ENCODE measurements around the gene FBXW11. TPM values are rescaled to one million over a fixed set of nuclear protein-coding genes. Genes with fewer than 3 reads are reported as not detected.

Gene FBXW11
- polyA plus RNA-seq, 1 donor from 2014 or later: 103 TPM

GRCh38 chr5:171970826-171971225, 35.6 kb downstream of the FBXW11 start (continued):
- no peak for TF ChIP-seq EZH2 (IDR thresholded peaks at IDR 0.05; ENCODE audit: borderline replicate concordance, insufficient read depth, low read length, poor library complexity, severe bottlenecking)

GRCh38 chr5:171969288-171969880, 37.1 kb downstream of the FBXW11 start:
- no peaks in the 10 kb centered on the region for H3K9me2 ChIP-seq (ENCODE audit: insufficient read depth, low read length)
- H3K27me3 ChIP-seq (ENCODE audit: insufficient read depth, low read depth, low read length): no peaks in the 10 kb centered on the region
- H3K9me3 ChIP-seq (ENCODE audit: low read length): no peaks in the 10 kb centered on the region
- peaks cover 3% of the 10 kb centered on the region for H4K20me1 ChIP-seq (ENCODE audit: insufficient read depth)
- H3K4me3 ChIP-seq (ENCODE audit: low read length): no peak overlapping the region
- TF ChIP-seq POLR2AphosphoS5 (IDR thresholded peaks at IDR 0.05) (no peak), EP300 (conservative IDR thresholded peaks at IDR 0.05; ENCODE audit: poor library complexity, severe bottlenecking) (no peak), MXI1 (conservative IDR thresholded peaks at IDR 0.05; ENCODE audit: poor library complexity, severe bottlenecking) (no peak), RAD21 (conservative IDR thresholded peaks at IDR 0.05) (no peak), EZH2 (IDR thresholded peaks at IDR 0.05; ENCODE audit: borderline replicate concordance, insufficient read depth, low read length, poor library complexity, severe bottlenecking) (no peak), TAF1 (IDR thresholded peaks at IDR 0.05; ENCODE audit: low read depth) (no peak), SMC3 (conservative IDR thresholded peaks at IDR 0.05; ENCODE audit: poor library complexity) (no peak), CTCF (IDR thresholded peaks at IDR 0.05; ENCODE audit: poor library complexity, severe bottlenecking) (no peak), REST (IDR thresholded peaks at IDR 0.05; ENCODE audit: borderline replicate concordance) (no peak)
- no peak overlapping the region for H3K4me2 ChIP-seq (ENCODE audit: low read length)
- no peak overlapping the region for H3K27ac ChIP-seq (ENCODE audit: low read length)
- H3K79me2 ChIP-seq (replicated peaks; ENCODE audit: insufficient read depth, low read length): peaks cover 42% of the 10 kb centered on the region
- H3F3A ChIP-seq (ENCODE audit: insufficient read depth, low read length, poor library complexity, severe bottlenecking): no peaks in the 10 kb centered on the region
- H2AFZ ChIP-seq (ENCODE audit: low read depth, low read length): no peak overlapping the region
- no peak overlapping the region for H3K9ac ChIP-seq (ENCODE audit: low read length)
- no peaks in the 10 kb centered on the region for H3K36me3 ChIP-seq (ENCODE audit: insufficient read depth, low read length)

- TF ChIP-seq EP300 (conservative IDR thresholded peaks at IDR 0.05; ENCODE audit: poor library complexity, severe bottlenecking) (no peak), TAF1 (IDR thresholded peaks at IDR 0.05; ENCODE audit: low read depth) (no peak), MXI1 (conservative IDR thresholded peaks at IDR 0.05; ENCODE audit: poor library complexity, severe bottlenecking) (no peak), CTCF (IDR thresholded peaks at IDR 0.05; ENCODE audit: poor library complexity, severe bottlenecking) (no peak), SMC3 (conservative IDR thresholded peaks at IDR 0.05; ENCODE audit: poor library complexity) (no peak), EZH2 (IDR thresholded peaks at IDR 0.05; ENCODE audit: borderline replicate concordance, insufficient read depth, low read length, poor library complexity, severe bottlenecking) (no peak), REST (IDR thresholded peaks at IDR 0.05; ENCODE audit: borderline replicate concordance) (no peak), RAD21 (conservative IDR thresholded peaks at IDR 0.05) (no peak), POLR2AphosphoS5 (IDR thresholded peaks at IDR 0.05) (no peak)
- Histone ChIP-seq H3K79me2 (replicated peaks; ENCODE audit: insufficient read depth, low read length) (peaks cover 40% of the 10 kb centered on the region), H3K27me3 (ENCODE audit: insufficient read depth, low read depth, low read length) (no peaks in the 10 kb centered on the region), H4K20me1 (ENCODE audit: insufficient read depth) (peaks cover 3% of the 10 kb centered on the region), H2AFZ (ENCODE audit: low read depth, low read length) (no peak overlapping the region), H3K4me2 (ENCODE audit: low read length) (no peak overlapping the region), H3K36me3 (ENCODE audit: insufficient read depth, low read length) (no peaks in the 10 kb centered on the region), H3K4me3 (ENCODE audit: low read length) (no peak overlapping the region), H3K9me2 (ENCODE audit: insufficient read depth, low read length) (no peaks in the 10 kb centered on the region), H3K9me3 (ENCODE audit: low read length) (no peaks in the 10 kb centered on the region), H3K9ac (ENCODE audit: low read length) (no peak overlapping the region), H3K27ac (ENCODE audit: low read length) (no peak overlapping the region), H3F3A (ENCODE audit: insufficient read depth, low read length, poor library complexity, severe bottlenecking) (no peaks in the 10 kb centered on the region)
These were observed 37.9 kb downstream of the FBXW11 start for GRCh38 chr5:171968531-171968930.
